ENCODE measurements around the gene PCCA.
"Not testable (repeated sequence)": the region's sequence is repeated elsewhere in the genome, so short reads cannot be mapped to it uniquely, and the experiment has no call there.

The PCCA gene

DNA sequence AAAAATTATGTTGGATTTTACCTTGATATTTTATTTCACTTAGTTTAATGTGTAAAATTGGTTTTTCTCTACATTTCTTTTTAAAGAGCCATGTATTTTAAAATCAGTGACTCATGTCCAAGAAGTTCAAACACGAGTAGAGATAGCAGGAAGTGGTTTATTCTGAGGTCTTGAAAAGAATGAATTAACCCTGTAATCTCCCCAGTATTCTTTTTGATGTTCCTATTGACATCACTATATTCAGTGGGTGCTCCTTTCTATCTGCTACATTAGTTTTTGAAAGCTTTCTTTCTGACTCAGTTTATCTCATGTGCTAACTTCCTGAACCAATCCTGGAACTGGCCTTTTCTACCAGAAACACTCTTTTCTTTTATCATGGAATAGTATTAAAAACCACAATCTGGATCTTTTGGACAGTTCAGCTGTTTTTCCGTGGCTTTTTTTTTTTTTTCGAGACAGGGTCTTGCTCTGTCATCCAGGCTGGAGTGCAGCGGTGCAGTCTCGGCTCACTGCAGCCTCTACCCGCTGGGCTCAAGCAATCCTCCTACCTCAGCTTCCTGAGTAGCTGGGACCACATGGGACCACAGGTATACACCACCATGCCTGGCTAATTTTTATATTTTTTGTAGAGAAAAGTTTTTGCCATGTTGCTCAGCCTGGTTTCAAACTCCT is 114.9 kb downstream of the PCCA start:
- no peak for DNase-seq

- DNase-seq: no peak
These were observed 119.1 kb downstream of the PCCA start for GRCh38 chr13:100208002-100208401.

DNA sequence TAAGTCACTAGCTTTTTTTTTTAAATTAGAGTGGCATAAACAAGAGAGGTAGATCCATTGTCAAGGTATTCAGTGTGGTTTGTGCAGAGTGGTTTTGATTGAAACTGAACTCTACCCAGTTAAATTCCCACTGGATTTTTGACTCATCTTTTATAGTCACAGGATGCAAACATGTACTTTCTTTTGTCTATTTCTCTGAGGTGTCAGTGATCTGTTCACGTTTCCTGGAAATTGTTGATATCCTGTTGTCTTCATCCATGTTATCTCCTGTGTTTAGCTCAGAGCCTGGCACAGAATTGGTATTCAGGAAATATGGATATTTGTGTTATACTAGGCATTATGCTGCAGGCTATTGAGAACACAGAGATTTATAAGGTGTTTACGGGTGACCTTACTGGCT is 119.7 kb downstream of the PCCA start:
- no peak for DNase-seq

- DNase-seq: no peak
These were observed 121.2 kb downstream of the PCCA start for GRCh38 chr13:100209857-100210825.

GRCh38 chr13:100211016-100211710 is 122.3 kb downstream of the PCCA start:
- DNase-seq: no peak

- no peak for DNase-seq
These were observed 124.1 kb downstream of the PCCA start for GRCh38 chr13:100212904-100213553.

DNA sequence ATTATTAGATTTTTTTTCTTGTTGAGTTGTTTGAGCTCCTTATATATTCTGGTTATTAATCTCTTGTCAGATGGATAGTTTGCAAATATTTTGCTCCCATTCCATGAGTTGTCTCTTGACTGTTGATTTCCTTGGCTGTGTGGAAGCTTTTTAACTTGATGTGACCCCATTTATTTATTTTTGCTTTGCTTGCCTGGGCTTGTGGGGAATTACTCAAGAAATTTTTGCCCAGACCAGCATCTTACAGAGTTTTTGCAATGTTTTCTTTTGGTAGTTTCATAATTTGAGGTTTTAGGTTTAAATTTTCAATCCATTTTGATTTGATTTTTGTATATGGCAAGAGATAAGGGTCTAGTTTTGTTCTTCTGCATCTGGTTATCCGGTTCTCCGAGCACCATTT is 124.7 kb downstream of the PCCA start:
- no peak for DNase-seq

GRCh38 chr13:100214886-100215285 is 126.0 kb downstream of the PCCA start:
- no peak for DNase-seq

- DNase-seq: no peak
These were observed 132.3 kb downstream of the PCCA start for GRCh38 chr13:100221166-100221565.

- not testable (repeated sequence) for DNase-seq
These were observed 135.2 kb downstream of the PCCA start for GRCh38 chr13:100223966-100224530.

GRCh38 chr13:100229603-100230002 is 140.7 kb downstream of the PCCA start:
- DNase-seq: no peak

DNA sequence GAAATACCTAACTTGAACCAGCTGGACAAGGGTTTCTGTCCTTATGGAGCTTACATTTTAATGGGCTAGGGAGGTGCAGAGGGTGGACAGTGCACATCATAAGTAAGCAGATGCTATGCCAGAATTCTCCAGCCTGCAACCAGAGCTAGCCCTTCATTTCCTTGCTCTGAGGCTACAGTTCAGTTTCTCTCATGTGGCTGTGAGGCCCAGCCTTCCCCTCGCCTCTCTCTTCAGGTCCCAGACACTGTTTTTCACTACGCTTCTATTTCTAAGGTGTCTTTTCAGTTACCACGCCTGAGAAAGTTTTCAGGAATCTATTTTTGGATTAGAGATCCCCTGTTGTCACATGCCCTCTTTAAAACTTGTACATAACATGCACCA is 141.9 kb downstream of the PCCA start:
- no peak for DNase-seq

DNA sequence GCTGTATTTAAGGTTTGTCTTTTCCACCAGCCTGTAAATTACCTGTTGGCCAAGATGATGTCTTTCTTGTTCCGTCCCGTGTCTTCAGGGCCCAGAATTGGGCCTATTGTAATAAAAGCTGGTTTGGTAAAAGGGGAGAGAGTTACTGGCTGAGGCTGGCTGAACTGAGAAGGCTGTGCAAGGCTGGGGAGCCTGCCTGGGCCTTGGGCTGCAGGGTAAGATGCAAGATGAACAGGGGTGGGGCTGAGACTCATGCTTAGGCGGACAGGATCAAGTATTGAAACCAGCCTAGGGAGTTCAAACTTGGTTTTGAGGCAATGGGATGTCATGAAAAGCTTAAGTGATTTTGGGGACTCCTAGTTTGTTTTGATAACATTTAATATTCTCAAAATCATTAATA is 142.3 kb downstream of the PCCA start:
- DNase-seq: no peak

DNA sequence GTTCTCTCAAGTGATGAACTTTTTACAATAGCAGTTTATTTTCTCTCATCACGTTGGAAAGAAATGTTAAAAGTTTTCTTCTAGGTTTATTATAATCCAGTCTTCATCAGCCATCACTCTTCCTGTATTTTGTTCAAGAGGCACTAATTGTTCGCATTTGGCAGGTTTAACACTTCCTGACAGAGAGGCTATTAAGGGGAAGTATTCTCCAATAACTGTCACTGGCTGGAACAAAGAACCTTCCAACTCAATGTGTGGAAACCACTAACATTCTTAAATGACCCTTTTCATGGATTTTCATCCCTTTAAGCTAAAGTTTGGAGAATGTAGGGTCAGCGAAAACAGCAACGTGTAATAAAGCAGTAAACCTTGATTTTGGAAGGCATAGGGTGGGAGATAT is 145.1 kb downstream of the PCCA start:
- DNase-seq: no peak

GRCh38 chr13:100234524-100235136 is 145.7 kb downstream of the PCCA start:
- no peak for DNase-seq

DNA sequence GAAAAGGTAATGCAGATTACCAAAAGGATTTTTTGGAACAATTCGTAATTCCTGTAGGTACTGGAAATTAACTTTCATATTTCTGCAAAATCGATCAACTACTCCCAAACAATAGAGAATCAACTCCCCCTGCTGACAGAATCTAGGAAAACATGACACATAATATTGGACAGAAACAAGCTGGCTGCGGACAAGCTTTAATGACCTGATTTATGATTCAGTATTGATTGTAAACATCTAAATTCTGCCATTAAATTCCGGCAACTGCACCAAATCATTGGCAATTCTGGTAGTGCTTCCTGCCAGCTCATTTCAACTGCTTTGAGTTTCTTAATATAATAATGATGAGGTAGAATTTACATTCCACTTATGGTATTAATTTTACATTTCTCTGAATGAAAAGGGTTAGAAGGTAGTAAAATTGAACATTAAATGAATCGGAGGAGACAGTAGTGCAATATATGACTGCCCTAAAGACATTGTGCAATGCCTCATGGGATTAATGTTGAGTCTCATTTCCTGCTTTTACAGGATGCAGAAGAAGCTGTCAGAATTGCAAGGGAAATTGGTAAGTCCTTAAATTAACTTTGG is 146.5 kb downstream of the PCCA start:
- DNase-seq: no peak

GRCh38 chr13:100240109-100240779 is 151.4 kb downstream of the PCCA start:
- no peak for DNase-seq

DNA sequence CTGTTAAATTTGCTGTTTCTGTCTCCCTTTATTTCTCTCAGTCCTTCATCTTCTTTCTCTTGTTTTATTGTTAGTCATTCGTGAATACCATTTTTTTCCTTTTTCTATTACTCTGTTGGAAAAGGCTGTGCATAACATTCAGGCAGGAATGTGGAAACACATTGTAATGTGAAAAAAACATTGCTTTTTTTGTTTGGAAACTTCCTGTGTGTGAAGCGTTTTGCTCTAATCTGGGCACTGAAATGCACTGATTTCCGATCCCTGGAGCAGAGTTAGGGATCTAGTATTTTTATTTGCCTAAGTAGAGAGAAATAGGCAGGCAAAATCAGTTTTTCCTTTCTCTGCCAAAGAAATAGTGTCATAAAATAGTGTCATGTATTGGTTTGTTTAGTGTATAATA is 155.5 kb downstream of the PCCA start:
- DNase-seq: no peak

DNA sequence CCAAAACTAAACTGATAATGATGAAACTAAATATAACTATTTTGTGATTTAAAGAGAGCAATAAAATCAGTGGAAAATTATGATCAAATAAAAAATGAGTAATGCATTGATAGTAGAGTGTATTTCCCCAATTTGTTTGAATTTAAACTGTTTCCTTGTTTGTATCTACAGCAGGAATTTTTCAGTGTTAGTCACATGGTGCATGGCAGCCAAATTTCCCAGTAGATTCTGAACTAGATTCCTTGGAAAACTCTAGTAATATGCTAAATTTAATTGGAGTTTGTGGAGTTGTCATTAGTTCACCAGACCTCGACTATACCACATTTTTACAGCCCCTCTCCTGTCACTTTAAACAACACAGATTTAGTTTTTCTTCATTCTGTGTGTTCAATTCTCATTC is 156.2 kb downstream of the PCCA start:
- DNase-seq: no peak

DNA sequence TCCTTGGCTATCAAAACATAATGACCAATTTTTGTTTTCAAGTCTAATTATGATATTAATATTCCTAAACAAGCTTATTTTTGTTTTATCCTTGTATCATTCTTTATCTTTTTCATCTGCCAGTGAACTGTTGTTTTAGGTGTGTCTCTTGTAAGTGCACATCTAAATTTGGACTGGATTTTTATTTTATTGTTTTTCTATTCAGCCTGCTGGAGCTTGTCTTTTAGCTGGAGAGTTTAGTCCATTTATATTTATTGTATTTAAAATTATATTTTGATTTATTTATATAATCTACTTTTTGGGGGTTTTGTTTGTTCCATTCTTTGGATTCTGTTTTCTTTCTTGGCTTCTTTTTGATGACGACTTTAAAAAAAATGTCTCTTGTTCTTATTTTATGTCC is 159.0 kb downstream of the PCCA start:
- no peak for DNase-seq

DNA sequence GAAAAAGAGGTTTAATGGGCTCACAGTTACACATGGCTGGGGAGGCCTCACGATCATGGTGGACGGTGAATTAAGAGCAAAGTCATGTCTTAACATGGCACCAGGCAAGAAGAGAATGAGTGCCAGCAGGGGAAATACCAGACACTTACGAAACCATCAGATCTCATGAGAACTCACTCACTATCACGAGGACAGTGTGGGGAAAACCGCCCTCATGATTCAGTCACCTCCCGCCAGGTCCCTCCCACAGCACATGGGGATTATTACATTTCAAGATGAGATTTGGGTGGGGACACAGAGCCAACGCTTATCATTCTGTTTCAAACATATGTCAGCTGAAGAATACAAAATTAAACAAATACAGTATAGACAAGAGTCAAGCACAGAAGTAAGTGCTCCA is 165.1 kb downstream of the PCCA start:
- DNase-seq: no peak
